Liver (tissue), 9 donors: ENCODE results near the gene CD226. TPM values are rescaled to one million over a fixed set of nuclear protein-coding genes. Genes with fewer than 3 reads are reported as not detected.

Source experiments
- DNase-seq: peaks from one replicate; pipeline ENCODE4 v3.0.0-alpha.2; 2017; ENCODE audit warnings: low spot score
- H3K27ac ChIP-seq, 2 donors: one replicate each; pipeline ENCODE4 v1.7.0; 2013; ENCODE audit warnings: inconsistent platforms in 2 of 2, low read length in 2 of 2, control low read depth in 1 of 2, low read depth in 1 of 2, mild to moderate bottlenecking in 1 of 2
- H3K27me3 ChIP-seq, 4 donors: one replicate each; pipeline versions ENCODE4 v1.6.1 to v1.7.0; 2013; ENCODE audit warnings: low read length in 3 of 4, inconsistent platforms in 1 of 4, mild to moderate bottlenecking in 1 of 4, moderate library complexity in 1 of 4; ENCODE audit not compliant: control insufficient read depth in 4 of 4, insufficient read depth in 4 of 4
- H3K36me3 ChIP-seq, 4 donors: one replicate each; pipeline versions ENCODE4 v1.6.1 to v1.7.0; 2013; ENCODE audit warnings: low read length in 3 of 4, mild to moderate bottlenecking in 3 of 4, low read depth in 1 of 4, moderate library complexity in 1 of 4; ENCODE audit not compliant: control insufficient read depth in 4 of 4, insufficient read depth in 3 of 4
- H3K4me1 ChIP-seq, 4 donors: one replicate each; pipeline versions ENCODE4 v1.6.1 to v1.7.0; 2013; ENCODE audit warnings: low read length in 3 of 4, mild to moderate bottlenecking in 3 of 4, moderate library complexity in 1 of 4; ENCODE audit not compliant: control insufficient read depth in 4 of 4, insufficient read depth in 4 of 4
- H3K4me3 ChIP-seq, 3 donors: one replicate each; pipeline versions ENCODE4 v1.6.1 to v1.7.0; 2013; ENCODE audit warnings: low read length in 3 of 3, control low read depth in 1 of 3, low read depth in 1 of 3, mild to moderate bottlenecking in 1 of 3
- H3K9ac ChIP-seq, 2 donors: one replicate each; pipeline ENCODE4 v1.7.0; 2013; ENCODE audit warnings: low read length in 2 of 2, mild to moderate bottlenecking in 2 of 2, moderate library complexity in 2 of 2, control low read depth in 1 of 2, low read depth in 1 of 2
- H3K9me3 ChIP-seq, 4 donors: one replicate each; pipeline versions ENCODE4 v1.6.1 to v1.7.0; 2013; ENCODE audit warnings: low read length in 3 of 4; ENCODE audit not compliant: control insufficient read depth in 4 of 4
- ATF3 ChIP-seq: IDR thresholded peaks from 2 replicates; pipeline ENCODE4 v1.6.1; 2016; ENCODE audit warnings: antibody characterized with exemption
- CTCF ChIP-seq: fragments of 150-350 bp; IDR thresholded peaks from 2 replicates; pipeline ENCODE4 v1.5.1; 2017; ENCODE audit warnings: improper control_type of control experiment, low read depth, low read length; ENCODE audit not compliant: missing input control
- EGR1 ChIP-seq, 2 donors: IDR thresholded peaks; 2 replicates each; pipeline ENCODE4 v1.6.1; 2016 to 2018; ENCODE audit warnings: antibody characterized with exemption in 2 of 2, low read depth in 2 of 2
- GABPA ChIP-seq, 2 donors: IDR thresholded peaks in 1 of 2; conservative IDR thresholded peaks in 1 of 2; 2 replicates each; pipeline ENCODE4 v1.6.1; 2016; ENCODE audit warnings: antibody characterized with exemption in 2 of 2, mild to moderate bottlenecking in 1 of 2, moderate library complexity in 1 of 2
- HNF4A ChIP-seq, 2 donors: conservative IDR thresholded peaks; 2 replicates each; pipeline ENCODE4 v1.6.1; 2016; ENCODE audit warnings: antibody characterized with exemption in 2 of 2, mild to moderate bottlenecking in 2 of 2
- HNF4G ChIP-seq: IDR thresholded peaks from 2 replicates; pipeline ENCODE4 v1.6.1; 2016; ENCODE audit warnings: antibody characterized with exemption
- JUND ChIP-seq, 2 donors: IDR thresholded peaks; 2 replicates each; pipeline ENCODE4 v1.6.1; 2016; ENCODE audit warnings: antibody characterized with exemption in 2 of 2
- MAX ChIP-seq: IDR thresholded peaks from 2 replicates; pipeline ENCODE4 v1.6.1; 2016; ENCODE audit warnings: antibody characterized with exemption
- NR2F2 ChIP-seq: IDR thresholded peaks from 2 replicates; pipeline ENCODE4 v1.6.1; 2016; ENCODE audit warnings: antibody characterized with exemption
- RAD21 ChIP-seq, 2 donors: IDR thresholded peaks; 2 replicates each; pipeline ENCODE4 v1.6.1; 2016; ENCODE audit warnings: antibody characterized with exemption in 2 of 2, mild to moderate bottlenecking in 2 of 2
- REST ChIP-seq: IDR thresholded peaks from 2 replicates; pipeline ENCODE4 v1.6.1; 2016; ENCODE audit warnings: antibody characterized with exemption, mild to moderate bottlenecking
- RXRA ChIP-seq, 2 donors: IDR thresholded peaks; 2 replicates each; pipeline ENCODE4 v1.6.1; 2017 to 2018; ENCODE audit warnings: antibody characterized with exemption in 2 of 2, mild to moderate bottlenecking in 1 of 2
- SP1 ChIP-seq: IDR thresholded peaks from 2 replicates; pipeline ENCODE4 v1.6.1; 2018; ENCODE audit warnings: antibody characterized with exemption, mild to moderate bottlenecking
- TAF1 ChIP-seq: conservative IDR thresholded peaks from 2 replicates; pipeline ENCODE4 v1.6.1; 2016; ENCODE audit warnings: antibody characterized with exemption, mild to moderate bottlenecking
- YY1 ChIP-seq: IDR thresholded peaks from 2 replicates; pipeline ENCODE4 v1.6.1; 2016; ENCODE audit warnings: antibody characterized with exemption, mild to moderate bottlenecking
- ZBTB33 ChIP-seq: IDR thresholded peaks from 2 replicates; pipeline ENCODE4 v1.6.1; 2016; ENCODE audit warnings: antibody characterized with exemption
- WGBS: extraction: QIAGEN DNeasy Blood & Tissue Kit; methylation state at CpG from one replicate; pipeline ENCODE4 v1.1.7; 2013; 5-methylcytosine and 5-hydroxymethylcytosine counted together
- polyA plus RNA-seq, 2 donors: library from polyadenylated mRNA; stranded (reverse) in 1 of 2; unstranded in 1 of 2; fragments of 200-250 nt in 1 of 2; fragments of >200 nt in 1 of 2; fragmentation: Nextera tagmentation in 1 of 2; extraction: Ambion mirVana in 1 of 2; gene quantifications; one replicate each; pipeline versions ENCODE4 v1.2.1 to v1.2.3, GENCODE V29; 2013 to 2015
- total RNA-seq, 2 donors: library from RNA; depleted of rRNA; stranded (reverse); fragments of >200 nt; gene quantifications; one replicate each; pipeline ENCODE4 v1.2.3, GENCODE V29; 2014
- donor health status: healthy.
- donor health status: healthy.
- donor health status: healthy.
- donor health status: healthy.
- donor health status: healthy.

CD226 gene
- total and polyA plus RNA-seq, 4 donors: 0.50 to 5.2 (median 3.0) TPM

- no peaks in the 10 kb centered on the region for H3K4me1 ChIP-seq
- no peak for DNase-seq
- H3K9ac ChIP-seq: no peak overlapping the region
- no peaks in the 10 kb centered on the region for H3K27me3 ChIP-seq
- no peaks in the 10 kb centered on the region for H3K9me3 ChIP-seq
- H3K4me3 ChIP-seq: peak overlapping the region in 1 of 3 donors; percentile 2
- no peak for TF ChIP-seq EGR1 (IDR thresholded peaks at IDR 0.05; ENCODE audit: low read depth in 2 of 2)
- no peak for TF ChIP-seq JUND (IDR thresholded peaks at IDR 0.05)
- TF ChIP-seq ATF3: no peak
- TF ChIP-seq MAX: no peak
- no peak for TF ChIP-seq TAF1
- TF ChIP-seq ZBTB33: no peak
- TF ChIP-seq HNF4G: no peak
- no peak for TF ChIP-seq RXRA (IDR thresholded peaks at IDR 0.05)
- WGBS: 81% methylated on average over 5 of the region's 5 CpGs
- H3K36me3 ChIP-seq: no peaks in the 10 kb centered on the region
- H3K27ac ChIP-seq: no peak overlapping the region
Observed at GRCh38 chr18:69956057-69956456, 8.4 kb upstream of the CD226 start.

- H3K4me3 ChIP-seq: no peak overlapping the region
- TF ChIP-seq NR2F2: peak; percentile 68
- TF ChIP-seq GABPA (IDR thresholded peaks at IDR 0.05 in 1 of 2, conservative IDR thresholded peaks at IDR 0.05 in 1 of 2): no peak
- H3K27ac ChIP-seq: no peak overlapping the region
- no peaks in the 10 kb centered on the region for H3K36me3 ChIP-seq
- whole genome bisulfite sequencing: 68% methylated on average over 5 of the region's 5 CpGs
- H3K4me1 ChIP-seq: no peaks in the 10 kb centered on the region
- DNase-seq: no peak
- no peaks in the 10 kb centered on the region for H3K9me3 ChIP-seq
- H3K9ac ChIP-seq: no peak overlapping the region
- no peaks in the 10 kb centered on the region for H3K27me3 ChIP-seq
Observed at GRCh38 chr18:69954719-69955480, 7.2 kb upstream of the CD226 start.

GRCh38 chr18:69953191-69953590 is 5.5 kb upstream of the CD226 start:
- 97% methylated on average over 2 of the region's 2 CpGs for WGBS
- Histone ChIP-seq H3K27me3 (no peaks in the 10 kb centered on the region), H3K36me3 (no peaks in the 10 kb centered on the region), H3K9me3 (no peaks in the 10 kb centered on the region), H3K27ac (no peak overlapping the region), H3K4me1 (no peaks in the 10 kb centered on the region), H3K9ac (no peak overlapping the region), H3K4me3 (no peak overlapping the region)
- TF ChIP-seq SP1 (no peak), GABPA (IDR thresholded peaks at IDR 0.05 in 1 of 2, conservative IDR thresholded peaks at IDR 0.05 in 1 of 2) (no peak), RXRA (IDR thresholded peaks at IDR 0.05) (no peak), ATF3 (no peak), TAF1 (no peak), HNF4A (conservative IDR thresholded peaks at IDR 0.05) (no peak), JUND (IDR thresholded peaks at IDR 0.05) (no peak), CTCF (no peak), NR2F2 (no peak), MAX (no peak), YY1 (no peak), RAD21 (IDR thresholded peaks at IDR 0.05) (no peak), REST (no peak)
- DNase-seq: no peak
